Ecto neural progenitor cell (in vitro differentiated cells): Measurements from ENCODE around the gene BRDT.
"Not testable (repeated sequence)": the region's sequence is repeated elsewhere in the genome, so short reads cannot be mapped to it uniquely, and the experiment has no call there.

ENCODE experiments used
- DNase-seq: peaks from one replicate; pipeline ENCODE4 v3.0.0-alpha.2; 2018; ENCODE audit warnings: low spot score

BRDT gene

DNA sequence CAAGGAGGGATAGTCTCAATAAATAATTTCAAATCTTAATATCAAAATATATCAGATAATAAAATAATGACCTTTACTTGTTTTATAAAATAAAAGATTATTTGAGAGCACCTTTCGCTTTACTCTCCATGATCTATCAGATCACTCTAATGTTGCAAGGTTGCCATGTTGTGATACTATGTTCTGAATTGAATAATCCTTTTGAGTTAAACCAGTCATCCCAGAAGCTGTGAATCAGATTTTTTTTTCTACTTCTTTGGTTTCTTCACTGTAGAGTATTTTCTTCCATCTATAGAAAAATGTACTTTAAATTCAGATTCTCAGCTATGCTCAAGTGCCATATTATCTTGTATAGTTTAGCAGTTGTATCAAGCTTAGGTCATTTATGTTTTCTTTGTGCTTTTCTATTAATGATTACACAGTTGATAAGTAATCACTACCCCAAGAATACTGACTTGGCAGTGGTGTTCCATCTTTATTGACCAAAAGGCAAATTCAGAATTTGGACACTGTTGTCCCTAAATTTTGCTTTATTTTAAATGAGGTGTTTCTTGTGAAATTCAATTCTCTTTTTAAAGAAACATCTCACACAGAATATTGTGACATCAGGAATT lies 32.9 kb downstream of the BRDT start:
- DNase-seq, result no peak

DNA sequence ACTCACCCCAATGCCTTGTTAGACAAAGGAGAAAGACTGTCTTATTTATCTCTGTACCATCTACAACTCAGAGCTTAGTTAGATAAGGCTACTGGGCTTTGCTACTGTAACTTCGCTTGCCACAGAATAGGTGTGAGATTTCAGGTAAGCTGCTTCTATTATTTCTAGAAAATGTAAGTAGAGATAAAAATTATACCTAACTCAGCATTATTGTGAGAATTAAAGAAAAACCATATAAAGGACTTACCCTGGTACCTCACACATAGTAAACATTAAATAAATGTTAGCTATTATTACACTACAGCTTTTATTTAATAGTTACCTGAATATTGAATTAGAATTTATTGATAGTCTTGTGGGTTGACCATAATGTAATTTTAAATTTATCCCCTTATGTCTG lies 44.1 kb downstream of the BRDT start:
- no peak for DNase-seq

DNA sequence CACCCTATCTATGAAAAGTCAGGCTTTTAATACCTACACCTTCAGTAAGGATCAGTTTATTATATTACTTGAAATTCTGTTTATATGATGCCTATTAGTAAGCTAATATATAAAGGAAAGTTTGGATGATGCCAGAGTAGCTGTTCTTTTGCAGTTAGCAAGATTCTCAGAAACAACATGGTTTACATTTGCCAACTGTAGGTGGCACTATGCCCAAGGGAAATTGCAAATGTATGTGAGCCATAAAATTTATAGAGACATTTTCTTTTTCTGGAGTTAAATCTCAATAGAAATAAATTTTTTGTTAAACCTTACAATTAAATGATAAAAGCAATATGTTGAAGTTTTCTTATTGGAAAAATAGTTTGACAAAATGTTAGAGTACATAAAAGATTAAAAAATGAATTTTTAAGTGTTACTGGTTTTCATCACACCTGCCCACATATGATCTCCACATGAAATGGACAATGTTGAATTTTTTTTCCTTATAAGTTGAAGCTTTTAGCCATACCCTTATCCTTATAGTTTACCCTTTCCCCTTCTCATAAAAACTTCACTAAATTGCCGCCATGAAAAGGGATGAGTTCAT lies 48.5 kb downstream of the BRDT start:
- DNase-seq, result no peak

DNA sequence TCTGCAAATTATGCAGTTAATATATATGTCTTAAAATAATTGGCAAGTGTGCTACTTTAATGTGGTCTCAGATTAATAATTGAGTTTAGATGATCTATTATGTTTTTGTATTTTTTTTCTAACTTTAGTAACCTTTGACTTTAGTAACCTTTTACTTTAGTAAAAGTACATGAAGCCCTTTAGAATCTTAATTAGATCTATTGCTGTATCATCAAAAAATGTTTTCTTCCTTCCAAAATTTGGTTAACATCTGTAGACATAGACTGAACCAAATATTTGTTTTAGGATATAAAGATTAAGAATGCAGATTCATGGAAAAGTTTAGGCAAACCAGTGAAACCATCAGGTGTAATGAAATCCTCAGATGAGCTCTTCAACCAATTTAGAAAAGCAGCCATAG lies 54.9 kb downstream of the BRDT start:
- no peak for DNase-seq

DNA sequence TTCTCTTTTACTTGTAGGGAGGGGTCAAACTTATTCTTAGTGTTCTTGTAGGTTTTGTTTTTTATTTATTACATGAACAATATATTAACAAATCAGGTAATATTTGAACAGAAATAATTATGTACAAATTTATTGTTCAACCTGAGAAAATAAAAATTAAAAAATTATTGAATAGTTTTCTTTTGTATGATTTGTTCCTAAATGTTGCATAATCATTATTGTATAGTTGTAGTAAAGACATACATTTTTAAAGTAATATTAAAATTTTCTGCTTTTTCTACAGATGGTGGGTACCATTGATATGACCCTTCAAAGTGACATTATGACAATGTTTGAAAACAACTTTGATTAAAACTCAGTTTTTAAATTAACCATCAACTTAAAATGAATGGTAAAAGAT lies 64.7 kb downstream of the BRDT start:
- DNase-seq, result no peak

DNA sequence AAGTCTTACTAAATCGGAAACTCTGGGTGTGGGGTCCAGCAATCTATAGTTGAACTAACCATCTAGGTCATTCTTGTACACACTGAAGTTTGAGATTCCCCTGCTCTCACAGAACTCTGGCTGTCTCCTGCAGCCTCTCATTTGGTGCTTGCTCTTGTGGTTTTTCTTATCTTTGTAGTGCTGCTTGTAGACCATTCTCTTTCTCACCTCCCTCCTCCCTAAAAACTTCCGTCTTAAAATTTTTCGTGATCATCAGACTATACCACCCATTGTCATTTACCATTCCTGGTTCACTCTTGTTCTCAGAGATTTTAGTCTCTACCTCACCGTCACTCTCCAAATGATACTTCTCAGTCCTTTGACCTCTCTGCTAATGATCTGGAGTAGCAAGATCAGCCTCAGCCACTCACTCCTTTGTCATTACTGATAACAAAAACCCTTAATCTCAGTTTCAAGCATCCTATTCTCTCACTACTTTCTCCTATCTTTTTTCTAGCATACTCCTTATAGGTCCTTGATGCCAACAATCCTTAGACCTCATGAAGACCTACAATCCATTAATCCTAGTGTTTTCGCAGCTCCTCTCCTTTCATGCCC lies 67.6 kb downstream of the BRDT start:
- DNase-seq, result no peak

DNA sequence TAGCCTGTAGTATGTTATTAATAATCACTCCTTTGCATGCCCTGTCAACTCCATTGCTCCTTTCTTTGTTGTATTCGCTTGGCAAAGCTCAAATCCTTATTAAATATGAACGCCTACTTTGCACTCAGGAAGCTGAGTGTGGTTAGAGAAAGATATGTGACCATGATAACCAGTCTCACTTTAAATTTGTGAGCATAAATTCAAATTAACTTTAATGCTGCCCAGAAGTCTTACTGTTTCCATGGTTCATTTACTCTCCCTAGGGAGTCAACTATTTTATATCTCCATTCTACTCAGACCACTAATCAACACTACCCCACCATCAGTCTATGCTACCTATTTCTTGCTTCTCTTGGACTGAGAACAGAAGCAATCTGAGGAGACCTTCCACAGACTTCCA lies 68.5 kb downstream of the BRDT start:
- no peak for DNase-seq

DNA sequence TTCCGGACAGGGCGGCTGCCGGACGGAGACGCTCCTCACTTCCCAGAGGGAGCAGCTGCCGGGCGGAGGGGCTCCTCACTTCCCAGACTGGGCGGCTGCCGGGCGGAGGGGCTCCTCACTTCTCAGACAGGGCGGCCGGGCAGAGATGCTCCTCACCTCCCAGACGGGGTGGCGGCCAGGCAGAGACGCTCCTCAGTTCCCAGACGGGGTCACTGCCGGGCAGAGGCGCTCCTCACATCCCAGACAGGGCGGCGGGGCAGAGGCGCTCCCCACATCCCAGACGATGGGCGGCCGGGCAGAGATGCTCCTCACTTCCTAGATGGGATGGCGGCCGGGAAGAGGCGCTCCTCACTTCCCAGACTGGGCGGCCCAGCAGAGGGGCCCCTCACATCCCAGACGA lies 76.8 kb downstream of the BRDT start:
- not testable (repeated sequence) for DNase-seq

DNA sequence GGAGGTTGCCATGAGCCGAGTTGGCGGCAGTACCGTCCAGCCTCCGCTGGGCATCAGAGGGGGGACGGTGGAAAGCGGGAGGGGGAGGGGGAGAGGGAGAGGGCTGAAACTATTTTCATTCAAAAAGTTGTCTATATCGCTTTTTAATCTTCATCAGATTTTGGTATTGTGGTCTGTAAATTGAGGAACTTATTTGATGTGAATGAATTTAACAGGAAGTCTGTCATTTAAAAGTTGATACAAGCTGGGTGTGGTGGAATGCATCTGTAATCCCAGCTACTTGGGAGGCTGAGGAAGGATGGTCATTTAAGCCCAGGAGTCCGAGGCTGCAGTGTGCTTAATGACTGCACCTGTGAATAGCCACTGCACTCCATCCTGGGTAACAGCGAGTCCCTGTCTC lies 77.6 kb downstream of the BRDT start:
- DNase-seq, result no peak

DNA sequence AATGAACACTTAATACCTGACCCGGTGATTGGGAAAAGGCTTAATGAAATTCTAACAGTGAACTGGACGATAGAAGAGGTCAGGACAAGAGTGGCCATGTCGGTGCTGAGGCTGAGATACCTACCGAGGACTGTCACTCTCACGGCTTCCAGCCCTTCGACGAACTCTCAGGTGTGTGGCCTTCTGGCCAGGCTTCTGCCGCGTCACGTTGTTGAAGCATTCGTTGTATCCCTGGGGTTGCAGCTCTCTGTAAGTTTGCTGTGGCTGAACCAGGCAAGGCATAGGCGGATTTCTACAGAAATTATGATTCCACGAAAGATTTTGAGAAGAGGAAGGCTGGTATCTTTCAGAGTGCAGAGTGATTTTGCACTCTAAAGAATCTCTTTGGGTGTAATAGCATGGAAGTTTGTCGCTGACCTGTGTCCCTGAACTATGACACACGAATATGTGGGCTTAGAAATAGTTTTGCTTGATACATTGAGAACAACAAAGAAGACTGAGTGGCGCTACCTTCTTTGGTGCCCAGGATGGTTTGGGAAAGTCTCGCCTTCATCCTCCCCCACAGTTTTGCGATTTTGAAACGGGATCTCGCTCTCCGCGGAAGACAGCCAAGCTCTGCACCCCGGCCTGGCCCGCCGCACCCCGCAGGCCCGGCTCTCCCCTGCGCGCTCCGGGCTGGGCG lies 80.2 kb downstream of the BRDT start:
- no peak for DNase-seq

DNA sequence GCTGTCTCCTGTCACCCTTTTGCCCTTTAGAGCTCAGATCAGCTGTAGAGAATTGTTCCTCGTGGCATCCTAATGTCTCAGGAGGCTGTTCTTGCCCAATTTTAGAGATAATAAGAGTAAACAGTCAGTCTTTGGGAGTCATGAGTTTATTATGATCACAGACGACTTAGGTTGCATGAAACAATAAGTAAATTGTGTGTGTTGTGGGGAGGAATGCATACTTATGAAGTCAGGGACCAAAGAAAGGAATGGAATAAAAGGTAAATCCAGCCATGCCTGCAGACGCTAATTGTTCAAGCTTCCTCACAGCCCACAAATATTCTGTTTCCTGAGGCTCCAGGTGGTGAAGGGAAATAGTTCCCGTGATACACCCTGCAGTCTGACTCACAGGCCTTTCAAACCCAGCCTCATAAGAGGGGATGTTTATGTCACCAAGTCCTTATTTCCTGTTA lies 81.5 kb downstream of the BRDT start:
- no peak for DNase-seq

DNA sequence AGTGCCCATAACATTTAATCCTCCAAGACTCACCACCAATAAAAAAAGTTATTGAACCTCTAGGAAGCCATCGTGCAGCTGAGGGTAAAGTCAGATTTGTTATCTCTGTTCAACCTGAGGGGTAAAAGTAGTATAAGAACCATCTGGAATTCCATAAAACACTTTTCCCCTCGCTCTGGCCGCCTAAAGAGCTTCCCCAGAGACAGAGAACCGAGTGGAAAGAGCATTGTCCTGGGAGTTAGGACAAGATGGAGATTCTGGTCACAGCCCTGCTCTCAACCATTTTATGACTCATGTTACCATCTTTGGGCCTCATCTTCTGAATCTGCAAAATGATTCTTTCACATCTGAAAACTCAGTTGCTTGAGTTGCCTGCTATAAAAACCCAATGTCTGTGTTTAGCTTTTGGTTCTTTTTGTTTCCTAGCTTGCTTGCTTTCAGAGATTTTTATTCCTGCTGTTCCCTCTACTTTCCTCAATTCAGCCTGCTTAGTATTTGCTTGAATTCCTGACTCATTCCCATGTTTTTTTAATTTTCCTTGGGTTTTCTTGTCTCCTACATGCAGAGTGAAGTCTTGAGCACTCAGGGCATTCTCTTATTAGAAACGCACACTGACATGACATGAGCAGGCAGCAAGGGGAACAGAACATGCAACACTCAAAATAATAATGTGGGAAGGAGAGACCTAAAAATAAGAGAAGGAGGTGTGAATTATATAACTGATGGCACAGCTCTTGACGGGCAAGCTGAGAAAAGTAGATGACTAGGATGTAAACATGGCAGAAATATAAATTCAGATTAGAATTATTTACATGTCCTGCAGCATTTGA lies 82.3 kb downstream of the BRDT start:
- DNase-seq, result no peak

DNA sequence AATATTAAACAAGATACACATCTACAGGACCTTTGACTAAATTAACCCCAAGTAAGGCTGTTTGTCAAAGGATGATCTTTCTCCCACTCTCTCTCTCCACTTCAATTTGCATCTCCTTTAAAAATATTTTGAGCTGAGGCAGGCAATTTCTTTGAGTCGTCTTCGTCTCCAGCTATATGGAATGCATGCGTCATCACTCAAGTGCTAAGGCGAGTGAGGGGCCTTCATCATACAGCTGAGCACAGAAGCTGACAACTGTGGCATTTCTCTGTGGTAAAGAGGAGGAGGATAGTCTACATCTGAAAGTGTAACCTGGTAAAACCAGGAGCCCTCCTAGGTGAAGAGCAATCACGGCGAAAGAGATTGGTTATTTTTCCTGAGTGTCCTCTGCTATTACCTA lies 88.2 kb downstream of the BRDT start:
- DNase-seq, result no peak

DNA sequence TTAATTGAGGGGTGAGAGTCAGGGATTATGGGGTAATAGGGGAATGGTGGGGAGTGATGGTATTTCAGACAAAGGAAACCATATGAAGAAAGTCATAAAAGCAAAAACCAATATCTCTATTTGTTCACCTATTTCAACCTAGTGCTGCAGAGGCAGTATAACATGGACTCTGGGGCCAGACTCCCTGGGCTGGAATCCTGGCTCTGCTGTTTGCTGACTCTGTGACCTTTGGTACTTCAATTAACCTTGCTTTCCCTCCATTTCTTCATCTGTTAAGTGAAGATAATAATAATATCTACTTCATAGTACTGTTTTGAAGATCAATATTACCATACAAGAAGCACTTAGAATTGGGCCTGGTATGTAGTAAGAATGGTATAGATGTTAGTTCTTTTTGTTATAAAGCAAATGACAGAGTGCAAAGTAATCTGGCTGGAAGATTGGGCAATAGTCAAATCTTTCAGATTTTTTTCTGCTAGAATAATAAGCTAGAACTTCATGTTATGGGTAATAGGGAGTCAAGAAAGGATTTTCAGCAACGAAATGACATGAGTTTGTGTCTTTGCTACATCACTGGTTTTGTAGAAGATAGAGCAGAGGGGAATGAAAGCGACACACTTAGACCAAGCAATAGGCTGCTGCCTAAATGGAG lies 89.6 kb downstream of the BRDT start:
- DNase-seq, result no peak

DNA sequence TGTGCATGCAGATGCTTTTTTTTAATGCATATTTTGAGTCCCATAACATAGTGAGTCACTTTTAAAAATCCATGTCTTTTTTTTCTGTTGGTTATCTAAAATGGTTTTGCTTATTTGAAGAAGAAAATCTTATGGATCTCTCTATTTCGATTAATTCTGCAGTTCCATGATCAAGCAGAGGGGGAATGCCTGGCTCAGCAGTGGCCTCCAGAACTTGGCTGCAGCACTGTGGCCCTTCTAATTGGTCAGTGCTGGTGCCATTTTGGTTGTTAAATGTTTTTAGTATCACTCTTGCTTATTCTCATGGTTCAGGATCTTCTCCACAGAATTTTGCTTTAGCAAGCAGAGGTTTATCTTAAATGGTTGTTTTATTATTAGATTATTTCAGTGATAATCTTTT lies 91.8 kb downstream of the BRDT start:
- DNase-seq, result no peak

DNA sequence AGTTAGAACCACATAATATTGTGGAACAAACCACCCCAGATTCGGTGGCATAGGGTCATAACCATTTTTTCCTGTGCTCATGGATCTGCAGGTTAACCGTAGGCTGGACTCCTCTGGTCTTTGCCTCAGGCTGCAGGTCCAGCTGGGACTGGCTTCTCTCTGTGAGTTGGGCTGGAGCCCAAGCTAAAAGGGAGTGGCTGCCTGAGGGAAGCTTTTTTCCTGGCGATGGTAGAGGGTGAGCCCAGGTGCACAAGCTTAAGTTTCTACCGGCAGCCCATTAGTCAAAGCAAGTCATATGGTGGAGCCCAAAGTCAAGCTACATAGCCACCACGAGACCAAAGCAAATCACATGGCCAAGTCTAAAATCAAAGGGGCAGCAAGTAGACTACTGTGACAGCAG lies 94.4 kb downstream of the BRDT start:
- no peak for DNase-seq

DNA sequence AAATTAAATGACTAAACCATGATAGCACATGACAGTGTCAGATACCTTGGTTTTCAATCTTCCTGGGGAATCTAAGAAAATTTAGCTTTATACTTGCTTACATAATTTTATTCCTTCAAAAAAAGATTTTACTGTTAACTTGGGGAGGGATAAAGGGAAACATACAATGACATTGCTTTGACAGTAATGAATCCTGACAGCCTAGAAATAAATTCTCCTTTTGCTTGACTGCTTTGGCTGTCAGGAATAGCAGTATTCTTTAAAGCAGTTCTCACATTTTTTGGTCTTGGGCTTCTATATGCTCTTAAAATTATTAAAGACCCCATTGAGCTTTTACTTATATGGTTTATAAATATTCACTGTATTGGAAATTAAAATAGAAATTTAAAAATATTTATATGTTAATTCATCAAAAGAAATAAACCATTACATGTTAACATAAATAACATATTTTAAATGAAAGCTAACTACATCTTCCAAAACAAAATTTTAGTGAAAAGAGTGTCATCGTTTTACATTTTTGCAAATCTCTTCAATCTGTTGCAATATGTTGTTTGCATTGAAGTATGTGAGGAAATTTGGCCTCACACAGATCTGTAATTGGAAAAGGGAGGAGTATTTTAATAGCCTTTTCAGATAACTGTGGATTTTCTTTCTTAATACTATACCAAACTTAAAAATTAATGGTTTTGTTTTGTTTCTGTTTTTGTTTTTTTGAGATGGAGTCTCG lies 96.7 kb downstream of the BRDT start:
- no peak for DNase-seq

DNA sequence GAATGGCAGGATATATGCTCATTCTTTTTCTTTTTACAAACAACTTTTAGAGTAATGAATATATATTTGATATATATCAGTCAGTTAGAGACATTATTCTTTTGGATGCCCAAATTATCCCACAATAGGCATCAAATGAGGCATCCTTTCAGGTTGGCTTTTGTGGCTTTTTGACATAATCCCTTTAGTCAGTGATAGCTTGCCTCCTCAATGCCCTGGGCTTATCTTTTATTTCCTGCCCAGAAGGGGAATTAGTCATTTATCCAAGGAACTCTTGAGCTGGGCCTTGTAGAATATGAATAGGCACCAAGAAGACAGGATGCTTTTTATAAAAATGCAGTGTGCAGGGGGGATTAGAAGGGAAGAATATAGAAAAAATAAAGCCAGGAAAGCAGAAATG lies 102.7 kb downstream of the BRDT start:
- DNase-seq, result no peak
